Sciatic nerve (tissue), 2 donors: ENCODE measurements around the gene COPA. TPM values are rescaled to one million over a fixed set of nuclear protein-coding genes. Genes with fewer than 3 reads are reported as not detected.
A peak's percentile ranks its signal among the peaks of the same experiment; 100 is the strongest.

Source experiments
- ATAC-seq: fragments of 200-7000 bp; cut with Tn5 transposase; one replicate; pipeline ENCODE4 v1.9.1; 2020; ENCODE audit warnings: mild to moderate bottlenecking, moderate library complexity
- DNase-seq: peaks from one replicate; pipeline ENCODE4 v3.0.0-alpha.2; 2020; ENCODE audit warnings: low spot score
- intact Hi-C: fragments of 100-400 bp; cut with DNase I; formaldehyde crosslinking; loops from one replicate; pipeline ENCODE4 v1.14.2; 2022
- total RNA-seq: library from RNA; stranded (reverse); fragmentation: NEBNext Ultra II Directional; extraction: Animal tissue kit (Norgen Biotek cat#: 25700); gene quantifications from one replicate; pipeline ENCODE4 v1.2.1, GENCODE V29; 2021
- donor health status: DM: no; HTN: no; CAD: no.
- donor health status: DM: no; HTN: no; CAD: no.

The COPA gene
- total RNA-seq, 1 donor from 2014 or later = 147 TPM

DNA sequence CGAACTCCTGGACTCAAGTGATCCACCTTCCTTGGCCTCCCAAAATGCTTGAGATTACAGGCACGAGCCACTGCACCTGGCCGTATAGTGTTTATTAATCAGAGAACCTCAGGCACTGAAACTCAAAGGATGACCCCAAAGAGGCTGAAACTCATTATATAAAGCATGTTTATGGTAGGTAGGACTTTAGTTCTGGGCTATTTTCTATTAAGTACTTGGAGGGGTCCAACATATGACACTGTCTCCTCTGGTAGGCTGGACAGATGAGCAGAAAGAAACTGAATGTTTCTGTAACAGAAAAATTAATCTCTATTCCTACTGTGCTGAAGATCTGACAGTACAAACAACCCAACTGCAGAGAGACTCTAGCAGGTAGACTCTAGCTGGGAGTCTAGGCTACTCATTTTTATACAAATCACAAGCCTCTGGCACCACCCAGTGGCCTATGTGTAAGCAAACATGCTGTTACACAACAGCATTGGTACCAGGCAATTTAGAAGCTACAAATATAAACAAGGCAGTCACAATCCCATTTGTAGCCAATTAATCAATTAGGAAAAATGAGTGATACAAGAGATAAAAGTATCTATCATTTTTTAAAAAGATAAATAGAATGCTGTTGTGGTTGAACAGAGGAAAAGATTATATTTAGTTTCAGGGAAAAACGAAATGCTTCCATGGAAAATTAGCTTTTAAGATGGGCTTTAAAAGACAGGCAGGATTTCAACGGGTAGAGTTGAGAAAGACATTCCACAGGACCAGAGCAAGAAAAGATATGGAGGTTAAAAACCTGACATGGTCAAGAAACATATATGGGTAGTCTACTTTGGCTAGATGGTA is 91.1 kb downstream of the COPA start:
- ATAC-seq = peak; percentile 98
- DNase-seq = peak; percentile 83
- intact Hi-C loops = loop anchor here (10.0 kb wide), 1 partner anchor 157 kb away; the partner anchor contains the start of gene IGSF8

DNA sequence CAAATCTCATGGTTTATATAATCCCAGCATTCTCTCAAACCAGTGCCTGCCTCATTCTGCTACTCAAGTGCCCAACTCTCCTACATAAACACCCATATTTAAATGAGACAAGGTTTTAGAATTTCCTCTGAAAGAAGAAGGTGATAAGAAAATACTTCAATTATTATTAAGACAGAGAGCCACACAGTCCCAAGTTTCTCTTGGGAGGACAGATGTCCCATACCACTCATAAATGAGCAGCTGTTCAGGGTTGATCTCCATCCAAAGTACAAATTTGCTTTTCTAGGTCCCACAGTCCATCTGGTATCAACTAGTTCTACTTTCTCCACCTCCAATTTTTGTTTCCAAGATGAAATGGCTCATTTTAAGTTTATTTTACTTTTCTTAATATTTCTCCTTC is 92.0 kb downstream of the COPA start:
- DNase-seq (no peak), ATAC-seq (peak; percentile 79)
- intact Hi-C loops = loop anchor here (10.0 kb wide), 1 partner anchor 156 kb away; the partner anchor contains the start of gene IGSF8

DNA sequence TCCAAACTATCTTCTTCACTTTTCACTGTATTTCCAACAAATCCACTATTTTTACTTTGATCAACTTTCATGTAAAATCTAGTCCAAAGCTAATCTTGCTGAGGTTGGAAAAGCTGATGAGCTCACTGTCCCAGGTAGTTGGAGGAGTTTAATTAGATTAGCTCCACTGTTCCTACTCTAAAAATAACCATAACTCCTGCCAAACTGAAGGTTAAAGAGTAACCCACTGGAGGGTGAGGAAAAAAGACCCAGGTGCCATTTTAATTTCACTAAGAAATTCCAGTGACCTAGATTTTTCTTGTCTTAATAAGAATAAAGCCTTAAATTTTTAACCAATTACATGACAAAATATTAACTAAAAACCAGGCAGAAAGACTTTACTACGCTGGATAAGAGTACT is 96.0 kb downstream of the COPA start:
- DNase-seq (no peak), ATAC-seq (no peak)
- intact Hi-C loops = no loop called here

DNA sequence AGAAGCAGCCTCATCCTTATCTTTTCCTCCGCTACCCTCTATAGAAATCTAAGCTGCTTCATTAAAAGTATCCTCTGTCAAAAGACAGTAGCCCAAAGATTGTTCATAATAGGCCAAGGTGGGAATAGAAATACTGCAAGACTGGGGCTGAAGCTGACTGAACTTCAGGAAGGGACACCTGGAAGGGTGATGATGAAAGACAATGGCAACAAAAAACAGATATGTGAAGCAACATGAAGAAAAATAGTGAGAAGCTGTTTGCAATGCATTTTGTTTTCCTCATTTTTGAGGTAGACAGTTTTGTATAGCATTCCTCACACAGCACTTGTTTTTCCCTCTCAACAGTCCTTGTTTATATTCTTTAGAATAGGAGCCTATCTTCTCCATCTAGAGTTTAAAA is 97.6 kb downstream of the COPA start:
- ATAC-seq = no peak
- no peak for DNase-seq
- intact Hi-C loops = no loop called here

DNA sequence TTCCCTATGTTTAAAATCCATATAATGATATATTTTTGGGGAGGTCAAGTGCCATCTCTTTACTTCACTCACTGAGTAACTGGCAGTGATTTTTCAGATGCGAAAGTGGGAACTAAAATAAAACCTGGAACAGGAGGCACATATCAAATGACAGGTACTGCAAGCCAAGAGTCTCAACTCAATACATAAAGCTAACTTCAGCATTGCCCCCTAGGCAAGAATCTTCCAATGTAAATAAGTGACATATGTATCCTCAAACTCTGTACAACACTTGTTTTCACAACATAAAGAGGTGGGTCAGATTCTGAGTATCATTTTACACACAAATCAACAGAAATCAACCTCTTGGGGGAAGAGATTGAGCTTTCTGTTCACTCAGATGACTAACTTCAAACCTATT is 98.8 kb downstream of the COPA start:
- no peak for ATAC-seq
- intact Hi-C loops = no loop called here
- DNase-seq = no peak

DNA sequence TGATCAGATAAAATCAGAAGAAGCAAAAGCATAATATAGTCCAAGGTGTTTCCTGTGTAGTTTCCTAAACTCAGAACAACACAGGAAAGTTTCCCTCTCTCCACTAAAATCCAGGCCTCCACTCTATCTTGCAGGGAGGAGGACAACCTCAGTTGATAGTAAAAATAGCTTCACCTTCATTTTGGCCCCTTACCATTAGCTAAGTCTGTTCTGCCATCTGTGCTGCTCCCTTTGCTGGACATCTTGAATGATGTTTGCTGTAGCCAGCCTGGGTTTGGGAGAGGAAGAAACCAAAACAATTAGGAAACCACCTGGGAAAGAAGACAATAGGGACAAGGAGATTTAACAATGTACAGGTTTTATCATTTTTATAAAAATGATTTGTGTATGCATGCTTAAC is 99.3 kb downstream of the COPA start:
- DNase-seq = no peak
- intact Hi-C loops = no loop called here
- no peak for ATAC-seq

DNA sequence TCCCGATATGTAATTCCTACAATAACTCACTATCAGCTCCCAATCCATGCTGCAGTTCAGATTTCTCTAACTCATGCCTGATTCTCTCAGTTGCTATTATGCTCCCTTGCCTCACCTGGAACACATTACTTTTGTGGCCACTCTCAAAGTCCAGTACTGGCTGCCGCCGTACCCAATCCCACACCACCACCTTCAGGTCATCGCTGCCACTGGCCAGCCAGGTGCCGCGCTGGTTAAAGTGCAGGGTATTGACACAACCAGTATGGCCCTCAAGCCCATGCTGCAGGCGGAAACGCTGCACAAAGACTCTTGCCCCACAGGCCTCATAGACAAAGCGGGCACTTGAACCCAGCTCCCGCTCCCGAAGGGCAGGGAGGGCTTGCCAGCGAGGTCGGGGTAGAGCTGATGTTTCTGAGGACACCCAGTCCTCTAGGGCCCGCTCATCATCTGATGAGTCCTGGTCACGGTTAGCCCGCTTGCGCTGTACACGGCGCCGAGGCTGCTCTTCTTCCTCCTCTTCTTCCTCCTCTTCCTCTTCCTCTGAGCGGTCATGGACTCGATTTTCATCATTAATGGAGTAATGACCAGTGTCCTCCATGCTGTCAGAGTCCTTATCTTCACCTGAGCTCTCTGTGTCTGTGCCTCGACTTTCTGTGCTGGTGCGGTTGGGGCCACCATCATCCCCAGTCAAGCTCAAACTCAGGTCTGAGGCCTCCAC is 103.3 kb downstream of the COPA start:
- ATAC-seq (no peak), DNase-seq (no peak)
- intact Hi-C loops = no loop called here

Other genes with a start within 250 kb of the COPA start
- gene IGSF8, start 244.6 kb downstream of the COPA start, total RNA-seq = 54.9 TPM
- gene ATP1A2, start 227.5 kb downstream of the COPA start, total RNA-seq = 136 TPM
- gene ATP1A4, start 191.6 kb downstream of the COPA start, total RNA-seq = 1.2 TPM
- gene CASQ1, start 152.7 kb downstream of the COPA start, total RNA-seq = 1.1 TPM
- gene PEA15, start 137.9 kb downstream of the COPA start, total RNA-seq = 324 TPM
- 142 TPM for gene DCAF8, start 80.7 kb downstream of the COPA start, total RNA-seq
- gene PEX19, start 58.1 kb downstream of the COPA start, total RNA-seq = 71.1 TPM
- gene NCSTN, start 133 bp upstream of the COPA start, total RNA-seq = 64.7 TPM
- not detected for gene NHLH1, start 23.8 kb upstream of the COPA start, total RNA-seq
- gene VANGL2, start 57.3 kb upstream of the COPA start, total RNA-seq = 7.1 TPM
- 0.85 TPM for gene SLAMF6, start 180.0 kb upstream of the COPA start, total RNA-seq
- gene CD84, start 236.2 kb upstream of the COPA start, total RNA-seq = 13.5 TPM